Panc1 (cell line): ENCODE measurements around the gene RAB4A. TPM values are rescaled to one million over a fixed set of nuclear protein-coding genes. Genes with fewer than 3 reads are reported as not detected.

ENCODE experiments used
- ATAC-seq: fragments of 200-7000 bp; cut with Tn5 transposase; 2 replicates; pipeline ENCODE4 v1.9.1; 2020; ENCODE audit warnings: mild to moderate bottlenecking, moderate library complexity
- BruUV-seq: library from RNA; stranded (reverse); fragments of 400-500 nt; replicated peaks from 2 replicates; lab custom pipeline; 2021; lab: Mats Ljungman, UMichigan
- CTCF ChIA-PET: fragments of 300-600 bp; sonication (Branson Sonifier 250); formaldehyde crosslinking; loops from one replicate; lab custom pipeline; 2022; ENCODE audit warnings: antibody characterized with exemption; lab: Charles Lee
- POLR2A ChIA-PET: fragments of 300-600 bp; sonication (Branson Sonifier 250); formaldehyde crosslinking; loops from one replicate; lab custom pipeline; 2022; ENCODE audit warnings: antibody characterized with exemption; lab: Charles Lee
- DNase-seq: peaks from one replicate; pipeline ENCODE4 v3.0.0-alpha.2; 2010; ENCODE audit warnings: low read depth, low spot score
- H3K27ac ChIP-seq: 2 replicates; pipeline ENCODE4 v1.5.1; 2011; ENCODE audit warnings: mild to moderate bottlenecking, low read length, inconsistent platforms
- H3K27me3 ChIP-seq: fragments of 200-500 bp; sonication (Bioruptor generic); 2 replicates; pipeline ENCODE4 v1.6.0; 2014; ENCODE audit warnings: low read length, inconsistent platforms; ENCODE audit not compliant: control insufficient read depth, insufficient read depth
- H3K36me3 ChIP-seq: fragments of 200-500 bp; sonication (Bioruptor generic); 2 replicates; pipeline ENCODE4 v1.5.1; 2014; ENCODE audit warnings: inconsistent platforms, mild to moderate bottlenecking, low read length, moderate library complexity; ENCODE audit not compliant: control insufficient read depth, insufficient read depth
- H3K4me1 ChIP-seq: 2 replicates; pipeline ENCODE4 v1.5.1; 2011; ENCODE audit warnings: inconsistent platforms, mild to moderate bottlenecking, low read length, moderate library complexity; ENCODE audit not compliant: control insufficient read depth, insufficient read depth
- H3K4me3 ChIP-seq, 2 experiments: 2 replicates each; pipeline ENCODE4 v1.5.1; 2011 to 2012; ENCODE audit warnings: low read depth in 2 of 2, low read length in 2 of 2, mild to moderate bottlenecking in 2 of 2, inconsistent platforms in 1 of 2, moderate library complexity in 1 of 2
- H3K9me3 ChIP-seq: fragments of 200-500 bp; sonication (Bioruptor generic); 2 replicates; pipeline ENCODE4 v1.5.1; 2014; ENCODE audit warnings: low read depth, mild to moderate bottlenecking, inconsistent platforms, low read length, moderate library complexity; ENCODE audit not compliant: control insufficient read depth, insufficient read depth
- POLR2AphosphoS5 ChIP-seq: IDR thresholded peaks from 2 replicates; pipeline ENCODE4 v1.6.1; 2012; ENCODE audit warnings: mild to moderate bottlenecking, low read depth, low read length, moderate library complexity
- SIN3A ChIP-seq: IDR thresholded peaks from 2 replicates; pipeline ENCODE4 v1.6.1; 2012; ENCODE audit warnings: low read depth, mild to moderate bottlenecking, low read length, moderate library complexity, borderline replicate concordance; ENCODE audit not compliant: insufficient read depth
- TCF7L2 ChIP-seq: IDR thresholded peaks from 2 replicates; pipeline ENCODE4 v1.6.1; 2011; ENCODE audit warnings: mild to moderate bottlenecking, low read depth, low read length, inconsistent platforms
- in situ Hi-C: cut with HindIII; loops from 2 replicates; pipeline ENCODE4 v1.10.0; 2016; ENCODE audit warnings: low sequenced_read_pairs, low pct_unique_long_range_greater_than_20kb
- intact Hi-C: fragments of 100-400 bp; cut with micrococcal nuclease; formaldehyde crosslinking; loops from one replicate; pipeline ENCODE4 v1.10.0; 2022; ENCODE audit not compliant: unreplicated experiment
- total RNA-seq: library from RNA; stranded (reverse); gene quantifications from one replicate; pipeline ENCODE4 v1.2.1, GENCODE V29; 2021; ENCODE audit not compliant: unreplicated experiment
- TF ChIP-seq, protein P1 (sequence below), 2 experiments: IDR thresholded peaks; 2 replicates each; pipeline ENCODE4 v1.6.1; 2011 to 2012; ENCODE audit warnings: low read depth in 2 of 2, control low read depth in 1 of 2, low read length in 1 of 2, mild to moderate bottlenecking in 1 of 2, moderate library complexity in 1 of 2; ENCODE audit not compliant: insufficient read depth in 1 of 2
- TF ChIP-seq, protein P2 (sequence below): fragments of 450-650 bp; IDR thresholded peaks from 2 replicates; pipeline ENCODE4 v1.5.1; 2017; ENCODE audit warnings: mild to moderate bottlenecking

Gene RAB4A
- total RNA-seq, 1 experiment from 2014 or later: 73.0 TPM

DNA sequence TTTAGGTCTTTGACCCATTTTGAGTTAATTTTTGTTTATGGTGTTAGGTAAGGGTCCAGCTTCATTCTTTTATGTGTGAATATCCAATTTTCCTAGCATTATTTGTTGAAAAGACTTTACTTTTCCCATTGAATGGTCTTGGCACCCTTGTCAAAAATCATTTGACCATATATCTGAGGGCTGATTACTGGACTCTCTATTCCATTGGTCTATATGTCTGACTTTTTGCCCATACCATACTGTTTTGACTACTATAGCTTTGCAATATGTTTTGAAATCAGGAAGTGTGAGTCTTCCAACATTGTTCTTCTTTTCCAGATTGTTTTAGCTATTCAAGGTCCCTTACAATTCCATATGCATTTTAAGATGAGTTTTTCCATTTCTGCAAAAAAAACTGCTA lies 83.3 kb downstream of the RAB4A start:
- Histone ChIP-seq H3K4me3 (no peak overlapping the region), H3K9me3 (peaks cover 6% of the 10 kb centered on the region; the same call in 1 of the 2 replicates), H3K27me3 (peaks cover 2% of the 10 kb centered on the region; the same call in 1 of the 2 replicates), H3K27ac (no peak overlapping the region), H3K36me3 (no peaks in the 10 kb centered on the region), H3K4me1 (no peaks in the 10 kb centered on the region)
- no peak for DNase-seq
- no TSS peak for BruUV-seq
- ChIA-PET CTCF (no interaction called here), POLR2A (no interaction called here)
- ATAC-seq: no peak
- in situ Hi-C loops: no loop called here
- intact Hi-C loops: no loop called here
- no peak for TF ChIP-seq SIN3A
- TF ChIP-seq, protein P1, sequence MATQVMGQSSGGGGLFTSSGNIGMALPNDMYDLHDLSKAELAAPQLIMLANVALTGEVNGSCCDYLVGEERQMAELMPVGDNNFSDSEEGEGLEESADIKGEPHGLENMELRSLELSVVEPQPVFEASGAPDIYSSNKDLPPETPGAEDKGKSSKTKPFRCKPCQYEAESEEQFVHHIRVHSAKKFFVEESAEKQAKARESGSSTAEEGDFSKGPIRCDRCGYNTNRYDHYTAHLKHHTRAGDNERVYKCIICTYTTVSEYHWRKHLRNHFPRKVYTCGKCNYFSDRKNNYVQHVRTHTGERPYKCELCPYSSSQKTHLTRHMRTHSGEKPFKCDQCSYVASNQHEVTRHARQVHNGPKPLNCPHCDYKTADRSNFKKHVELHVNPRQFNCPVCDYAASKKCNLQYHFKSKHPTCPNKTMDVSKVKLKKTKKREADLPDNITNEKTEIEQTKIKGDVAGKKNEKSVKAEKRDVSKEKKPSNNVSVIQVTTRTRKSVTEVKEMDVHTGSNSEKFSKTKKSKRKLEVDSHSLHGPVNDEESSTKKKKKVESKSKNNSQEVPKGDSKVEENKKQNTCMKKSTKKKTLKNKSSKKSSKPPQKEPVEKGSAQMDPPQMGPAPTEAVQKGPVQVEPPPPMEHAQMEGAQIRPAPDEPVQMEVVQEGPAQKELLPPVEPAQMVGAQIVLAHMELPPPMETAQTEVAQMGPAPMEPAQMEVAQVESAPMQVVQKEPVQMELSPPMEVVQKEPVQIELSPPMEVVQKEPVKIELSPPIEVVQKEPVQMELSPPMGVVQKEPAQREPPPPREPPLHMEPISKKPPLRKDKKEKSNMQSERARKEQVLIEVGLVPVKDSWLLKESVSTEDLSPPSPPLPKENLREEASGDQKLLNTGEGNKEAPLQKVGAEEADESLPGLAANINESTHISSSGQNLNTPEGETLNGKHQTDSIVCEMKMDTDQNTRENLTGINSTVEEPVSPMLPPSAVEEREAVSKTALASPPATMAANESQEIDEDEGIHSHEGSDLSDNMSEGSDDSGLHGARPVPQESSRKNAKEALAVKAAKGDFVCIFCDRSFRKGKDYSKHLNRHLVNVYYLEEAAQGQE (IDR thresholded peaks at IDR 0.05; ENCODE audit: insufficient read depth in 1 of 2, low read depth in 2 of 2, low read length in 1 of 2): no peak
- TF ChIP-seq, protein P2, sequence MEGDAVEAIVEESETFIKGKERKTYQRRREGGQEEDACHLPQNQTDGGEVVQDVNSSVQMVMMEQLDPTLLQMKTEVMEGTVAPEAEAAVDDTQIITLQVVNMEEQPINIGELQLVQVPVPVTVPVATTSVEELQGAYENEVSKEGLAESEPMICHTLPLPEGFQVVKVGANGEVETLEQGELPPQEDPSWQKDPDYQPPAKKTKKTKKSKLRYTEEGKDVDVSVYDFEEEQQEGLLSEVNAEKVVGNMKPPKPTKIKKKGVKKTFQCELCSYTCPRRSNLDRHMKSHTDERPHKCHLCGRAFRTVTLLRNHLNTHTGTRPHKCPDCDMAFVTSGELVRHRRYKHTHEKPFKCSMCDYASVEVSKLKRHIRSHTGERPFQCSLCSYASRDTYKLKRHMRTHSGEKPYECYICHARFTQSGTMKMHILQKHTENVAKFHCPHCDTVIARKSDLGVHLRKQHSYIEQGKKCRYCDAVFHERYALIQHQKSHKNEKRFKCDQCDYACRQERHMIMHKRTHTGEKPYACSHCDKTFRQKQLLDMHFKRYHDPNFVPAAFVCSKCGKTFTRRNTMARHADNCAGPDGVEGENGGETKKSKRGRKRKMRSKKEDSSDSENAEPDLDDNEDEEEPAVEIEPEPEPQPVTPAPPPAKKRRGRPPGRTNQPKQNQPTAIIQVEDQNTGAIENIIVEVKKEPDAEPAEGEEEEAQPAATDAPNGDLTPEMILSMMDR: no peak
- TF ChIP-seq POLR2AphosphoS5: no peak
- no peak for TF ChIP-seq TCF7L2

Other genes with a start within 250 kb of the RAB4A start
- 11.6 TPM for gene CCSAP, start 71.9 kb downstream of the RAB4A start, total RNA-seq
- gene ACTA1, start 163.0 kb downstream of the RAB4A start, total RNA-seq: not detected
- gene NUP133, start 237.2 kb downstream of the RAB4A start, total RNA-seq: 39.5 TPM